Colon (tissue), 2 donors: ENCODE measurements around the gene INS.

Experiments used
- FAIRE-seq: peaks from 2 replicates; lab custom pipeline; 2012; peaks lifted over from hg19 to GRCh38; lab: Jason Lieb, UNC
- donor health status: control.
- donor health status: control.

The INS gene

GRCh38 chr11:2114430-2115241 lies 46.4 kb downstream of the INS start:
- no peak for FAIRE-seq

GRCh38 chr11:2113776-2114175 lies 47.2 kb downstream of the INS start:
- no peak for FAIRE-seq

DNA sequence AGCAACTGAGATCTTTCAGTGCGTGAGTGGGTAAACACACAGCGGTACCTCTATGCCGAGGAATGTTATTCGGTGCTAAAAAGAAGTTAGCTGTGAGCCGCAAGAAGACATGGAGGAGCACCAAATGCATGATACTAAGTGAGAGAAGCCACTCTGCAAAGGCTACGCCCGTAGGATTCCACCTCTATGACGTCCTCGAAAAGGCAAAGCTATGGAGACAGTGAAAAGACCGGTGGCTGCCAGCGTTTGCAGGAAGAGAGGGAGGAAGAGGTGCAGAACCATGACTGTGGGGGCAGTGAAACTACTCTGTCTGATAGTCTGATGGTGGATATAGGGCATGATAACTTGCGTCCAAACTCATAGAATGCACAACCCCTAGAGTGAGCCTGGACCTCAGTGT lies 50.5 kb downstream of the INS start:
- no peak for FAIRE-seq
